ENCODE data around the gene ABCB7.

GRCh38 chrX:75155827-75156525, at the start of gene ABCB7:
- TF ChIP-seq ZNF626 (tag by site-specific recombination; IDR thresholded peaks at IDR 0.05): no peak
- TF ChIP-seq, protein P1, sequence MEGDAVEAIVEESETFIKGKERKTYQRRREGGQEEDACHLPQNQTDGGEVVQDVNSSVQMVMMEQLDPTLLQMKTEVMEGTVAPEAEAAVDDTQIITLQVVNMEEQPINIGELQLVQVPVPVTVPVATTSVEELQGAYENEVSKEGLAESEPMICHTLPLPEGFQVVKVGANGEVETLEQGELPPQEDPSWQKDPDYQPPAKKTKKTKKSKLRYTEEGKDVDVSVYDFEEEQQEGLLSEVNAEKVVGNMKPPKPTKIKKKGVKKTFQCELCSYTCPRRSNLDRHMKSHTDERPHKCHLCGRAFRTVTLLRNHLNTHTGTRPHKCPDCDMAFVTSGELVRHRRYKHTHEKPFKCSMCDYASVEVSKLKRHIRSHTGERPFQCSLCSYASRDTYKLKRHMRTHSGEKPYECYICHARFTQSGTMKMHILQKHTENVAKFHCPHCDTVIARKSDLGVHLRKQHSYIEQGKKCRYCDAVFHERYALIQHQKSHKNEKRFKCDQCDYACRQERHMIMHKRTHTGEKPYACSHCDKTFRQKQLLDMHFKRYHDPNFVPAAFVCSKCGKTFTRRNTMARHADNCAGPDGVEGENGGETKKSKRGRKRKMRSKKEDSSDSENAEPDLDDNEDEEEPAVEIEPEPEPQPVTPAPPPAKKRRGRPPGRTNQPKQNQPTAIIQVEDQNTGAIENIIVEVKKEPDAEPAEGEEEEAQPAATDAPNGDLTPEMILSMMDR (tag by site-specific recombination; IDR thresholded peaks at IDR 0.05): peak; percentile 25; the same call in 1 of the 2 replicates
- no peak for TF ChIP-seq MEIS1 (CRISPR knock-in tag; IDR thresholded peaks at IDR 0.05; ENCODE audit: borderline replicate concordance)
- TF ChIP-seq ZNF704 (tag by site-specific recombination; IDR thresholded peaks at IDR 0.05): no peak
